Thoracic aorta (tissue), 2 donors: Measurements from ENCODE around the gene METAP1D. TPM values are rescaled to one million over a fixed set of nuclear protein-coding genes. Genes with fewer than 3 reads are reported as not detected.
"Not testable (repeated sequence)": the region's sequence is repeated elsewhere in the genome, so short reads cannot be mapped to it uniquely, and the experiment has no call there.

ENCODE experiments used
- ATAC-seq: fragments of 150-250 bp; one replicate; pipeline ENCODE4 v1.8.0; 2017; ENCODE audit warnings: low read depth; ENCODE audit not compliant: insufficient number of reproducible peaks, low FRiP score
- DNase-seq: peaks from one replicate; pipeline ENCODE4 v3.0.0-alpha.2; 2020; ENCODE audit warnings: low spot score
- H3K27ac ChIP-seq, 2 donors: fragments of 200-600 bp; sonication (generic); 1 replicate in 1 of 2; 2 replicates in 1 of 2; pipeline ENCODE4 v1.5.1; 2016; ENCODE audit warnings: mild to moderate bottlenecking in 2 of 2, moderate library complexity in 2 of 2
- H3K27me3 ChIP-seq: fragments of 200-600 bp; sonication (generic); replicated peaks from 2 replicates; pipeline ENCODE4 v1.6.0; 2016; ENCODE audit warnings: mild to moderate bottlenecking; ENCODE audit not compliant: insufficient read depth
- H3K36me3 ChIP-seq: fragments of 200-600 bp; sonication (generic); one replicate; pipeline ENCODE4 v1.5.1; 2016
- H3K4me1 ChIP-seq, 2 donors: fragments of 200-600 bp; sonication (generic); 1 replicate in 1 of 2; 2 replicates in 1 of 2; pipeline versions ENCODE4 v1.5.1 to v1.6.0; 2016; ENCODE audit warnings: low read depth in 2 of 2, mild to moderate bottlenecking in 1 of 2; ENCODE audit not compliant: control insufficient read depth in 1 of 2
- H3K4me3 ChIP-seq: fragments of 200-600 bp; sonication (generic); 2 replicates; pipeline ENCODE4 v1.5.1; 2016; ENCODE audit warnings: mild to moderate bottlenecking
- H3K9me3 ChIP-seq: fragments of 200-600 bp; sonication (generic); 2 replicates; pipeline ENCODE4 v1.5.1; 2016
- CTCF ChIP-seq: fragments of 200-600 bp; sonication (generic); IDR thresholded peaks from one replicate; pipeline ENCODE4 v1.5.1; 2019; ENCODE audit warnings: antibody characterized with exemption
- total RNA-seq, 2 donors: library from RNA; depleted of rRNA; stranded (reverse); fragments of >200 nt; gene quantifications; one replicate each; pipeline versions ENCODE4 v1.1.0 to v1.2.3, GENCODE V29; 2016

Gene METAP1D
- total RNA-seq, 2 donors from 2014 or later = 3.2 to 10.8 TPM

GRCh38 chr2:171995586-171995985 lies 4.2 kb upstream of the METAP1D start:
- Histone ChIP-seq H3K9me3 (no peaks in the 10 kb centered on the region), H3K27me3 (no peaks in the 10 kb centered on the region), H3K4me3 (no peak overlapping the region), H3K36me3 (no peaks in the 10 kb centered on the region), H3K27ac (no peak overlapping the region), H3K4me1 (peaks cover 5 to 12% of the 10 kb centered on the region in 2 donors)
- DNase-seq (no peak), ATAC-seq (no peak)
- no peak for TF ChIP-seq CTCF

GRCh38 chr2:171996021-171996420 lies 3.7 kb upstream of the METAP1D start:
- no peak for ATAC-seq
- no peak overlapping the region for H3K27ac ChIP-seq
- no peak for DNase-seq
- no peak for TF ChIP-seq CTCF
- no peaks in the 10 kb centered on the region for H3K27me3 ChIP-seq
- no peaks in the 10 kb centered on the region for H3K9me3 ChIP-seq
- H3K4me3 ChIP-seq = no peak overlapping the region
- H3K4me1 ChIP-seq = peaks cover 5 to 12% of the 10 kb centered on the region in 2 donors
- H3K36me3 ChIP-seq = no peaks in the 10 kb centered on the region

- H3K36me3 ChIP-seq, H3K27me3 ChIP-seq, DNase-seq, ATAC-seq, H3K4me3 ChIP-seq, H3K27ac ChIP-seq, H3K9me3 ChIP-seq: not testable (repeated sequence)
- H3K4me1 ChIP-seq = peaks cover 5 to 12% of the 10 kb centered on the region in 2 donors
These were observed 2.7 kb upstream of the METAP1D start for GRCh38 chr2:171997031-171997430.

- ATAC-seq (no peak), DNase-seq (no peak)
- Histone ChIP-seq H3K27ac (no peak overlapping the region), H3K27me3 (no peaks in the 10 kb centered on the region), H3K9me3 (no peaks in the 10 kb centered on the region), H3K4me1 (peaks cover 5 to 12% of the 10 kb centered on the region in 2 donors), H3K4me3 (peak overlapping the region; percentile 73), H3K36me3 (no peaks in the 10 kb centered on the region)
- TF ChIP-seq CTCF = no peak
These were observed 592 bp upstream of the METAP1D start for GRCh38 chr2:171999161-171999560.

GRCh38 chr2:172000696-172001361 lies 1.1 kb downstream of the METAP1D start:
- Histone ChIP-seq H3K4me3 (peak overlapping the region; percentile 73), H3K4me1 (peaks cover 5 to 12% of the 10 kb centered on the region in 2 donors), H3K9me3 (no peaks in the 10 kb centered on the region), H3K36me3 (no peaks in the 10 kb centered on the region), H3K27me3 (no peaks in the 10 kb centered on the region), H3K27ac (no peak overlapping the region)
- DNase-seq = no peak
- ATAC-seq = no peak
- no peak for TF ChIP-seq CTCF

GRCh38 chr2:172007372-172007771 lies 7.6 kb downstream of the METAP1D start:
- no peaks in the 10 kb centered on the region for H3K27me3 ChIP-seq
- no peak for ATAC-seq
- H3K4me3 ChIP-seq = no peak overlapping the region
- no peaks in the 10 kb centered on the region for H3K36me3 ChIP-seq
- H3K4me1 ChIP-seq = no peaks in the 10 kb centered on the region
- H3K27ac ChIP-seq = no peak overlapping the region
- no peaks in the 10 kb centered on the region for H3K9me3 ChIP-seq
- no peak for TF ChIP-seq CTCF
- DNase-seq = no peak
